NCI-H1092 treated with DMSO at 0.1 percent for 48 hours (cell line): ENCODE results near the gene MAP3K20.
A peak's percentile ranks its signal among the peaks of the same experiment; 100 is the strongest.
"Not testable (repeated sequence)": the region's sequence is repeated elsewhere in the genome, so short reads cannot be mapped to it uniquely, and the experiment has no call there.

Experiments used
- DNase-seq: peaks from one replicate; lab custom pipeline; 2025; lab: John Stamatoyannopoulos, UW

MAP3K20 gene

GRCh38 chr2:173075781-173076580, at the start of gene MAP3K20:
Gene MAP3K20, plus strand, starts transcription at chr2:173075846. Its CDS starts 15,186 bp downstream, at chr2:173091032.
- peak; percentile 51 for DNase-seq

- no peak for DNase-seq
These were observed 49.2 kb upstream of the MAP3K20 start for GRCh38 chr2:173026479-173026878.

GRCh38 chr2:173027181-173028128, 48.2 kb upstream of the MAP3K20 start:
- DNase-seq: peak; percentile 63

- no peak for DNase-seq
These were observed 47.5 kb upstream of the MAP3K20 start for GRCh38 chr2:173028141-173028540.

GRCh38 chr2:173028671-173029070, 47.0 kb upstream of the MAP3K20 start:
- no peak for DNase-seq

- DNase-seq: no peak
These were observed 44.8 kb upstream of the MAP3K20 start for GRCh38 chr2:173030561-173031490.

- DNase-seq: no peak
These were observed 43.6 kb upstream of the MAP3K20 start for GRCh38 chr2:173032032-173032431.

GRCh38 chr2:173033084-173033483, 42.6 kb upstream of the MAP3K20 start:
- no peak for DNase-seq

GRCh38 chr2:173034143-173034542, 41.5 kb upstream of the MAP3K20 start:
- DNase-seq: no peak

- no peak for DNase-seq
These were observed 38.2 kb upstream of the MAP3K20 start for GRCh38 chr2:173037245-173038120.

- DNase-seq: not testable (repeated sequence)
These were observed 37.4 kb upstream of the MAP3K20 start for GRCh38 chr2:173038257-173038656.

- DNase-seq: no peak
These were observed 34.9 kb upstream of the MAP3K20 start for GRCh38 chr2:173040729-173041128.

- no peak for DNase-seq
These were observed 32.2 kb upstream of the MAP3K20 start for GRCh38 chr2:173043476-173043875.

- DNase-seq: no peak
These were observed 31.6 kb upstream of the MAP3K20 start for GRCh38 chr2:173043897-173044519.

- no peak for DNase-seq
These were observed 31.0 kb upstream of the MAP3K20 start for GRCh38 chr2:173044686-173045085.

GRCh38 chr2:173045181-173045580, 30.5 kb upstream of the MAP3K20 start:
- DNase-seq: no peak

- no peak for DNase-seq
These were observed 27.1 kb upstream of the MAP3K20 start for GRCh38 chr2:173048522-173048896.

- DNase-seq: no peak
These were observed 26.6 kb upstream of the MAP3K20 start for GRCh38 chr2:173048897-173049661.

- DNase-seq: no peak
These were observed 25.8 kb upstream of the MAP3K20 start for GRCh38 chr2:173049831-173050230.

GRCh38 chr2:173050684-173051083, 25.0 kb upstream of the MAP3K20 start:
- DNase-seq: no peak
